Activated CD4-positive, alpha-beta T cell treated with anti-CD3 and anti-CD28 coated beads, Interleukin-2, amount 10 ng/mL, durations not matched to agents 7 days and 5 days (primary cell): Measurements from ENCODE around the gene DMD. TPM values are rescaled to one million over a fixed set of nuclear protein-coding genes. Genes with fewer than 3 reads are reported as not detected.

Experiments
- CTCF ChIA-PET: fragments of 350-600 bp; sonication (Branson Sonifier 250); formaldehyde crosslinking; loops from one replicate; lab custom pipeline; 2021; ENCODE audit warnings: antibody characterized with exemption; lab: Charles Lee
- POLR2A ChIA-PET: fragments of 350-600 bp; sonication (Branson Sonifier 250); formaldehyde crosslinking; loops from one replicate; lab custom pipeline; 2021; ENCODE audit warnings: antibody characterized with exemption; lab: Charles Lee
- DNase-seq: peaks from one replicate; pipeline ENCODE4 v3.0.0-alpha.2; 2020
- H3K27ac Mint-ChIP-seq: one replicate; pipeline ENCODE4 v1.8.0; 2021; ENCODE audit warnings: mild to moderate bottlenecking, moderate library complexity, mixed read lengths
- H3K27me3 Mint-ChIP-seq: one replicate; pipeline ENCODE4 v1.8.0; 2021; ENCODE audit warnings: mixed read lengths
- H3K36me3 Mint-ChIP-seq: one replicate; pipeline ENCODE4 v1.8.0; 2021; ENCODE audit warnings: low read depth, mixed read lengths
- H3K4me1 Mint-ChIP-seq: one replicate; pipeline ENCODE4 v1.8.0; 2021; ENCODE audit warnings: mixed read lengths
- H3K4me3 Mint-ChIP-seq: one replicate; pipeline ENCODE4 v1.8.0; 2021; ENCODE audit warnings: mild to moderate bottlenecking, moderate library complexity, mixed read lengths
- H3K9me3 Mint-ChIP-seq: one replicate; pipeline ENCODE4 v1.8.0; 2021; ENCODE audit warnings: mixed read lengths
- total RNA-seq, 2 experiments: library from RNA; stranded (reverse); gene quantifications; one replicate each; pipeline ENCODE4 v1.2.3, GENCODE V29; 2021

Gene DMD
- total RNA-seq, 2 experiments from 2014 or later, result 0.57 to 0.83 TPM

GRCh38 chrX:31551913-31552312 lies 1659.4 kb downstream of the DMD start:
- Mint-ChIP-seq H3K4me3 (no peak overlapping the region), H3K36me3 (no peaks in the 10 kb centered on the region), H3K4me1 (no peaks in the 10 kb centered on the region), H3K9me3 (no peaks in the 10 kb centered on the region), H3K27me3 (no peaks in the 10 kb centered on the region), H3K27ac (no peak overlapping the region)
- ChIA-PET POLR2A (no interaction called here), CTCF (no interaction called here)
- no peak for DNase-seq

GRCh38 chrX:31550158-31550557 lies 1661.2 kb downstream of the DMD start:
- no peaks in the 10 kb centered on the region for H3K36me3 Mint-ChIP-seq
- no peaks in the 10 kb centered on the region for H3K9me3 Mint-ChIP-seq
- ChIA-PET CTCF (no interaction called here), POLR2A (no interaction called here)
- H3K27ac Mint-ChIP-seq, result no peak overlapping the region
- H3K27me3 Mint-ChIP-seq, result no peaks in the 10 kb centered on the region
- no peak overlapping the region for H3K4me3 Mint-ChIP-seq
- H3K4me1 Mint-ChIP-seq, result no peaks in the 10 kb centered on the region
- no peak for DNase-seq

- no peaks in the 10 kb centered on the region for H3K4me1 Mint-ChIP-seq
- H3K27ac Mint-ChIP-seq, result no peak overlapping the region
- H3K4me3 Mint-ChIP-seq, result no peak overlapping the region
- no peaks in the 10 kb centered on the region for H3K9me3 Mint-ChIP-seq
- ChIA-PET CTCF (no interaction called here), POLR2A (no interaction called here)
- DNase-seq, result no peak
- H3K27me3 Mint-ChIP-seq, result no peaks in the 10 kb centered on the region
- no peaks in the 10 kb centered on the region for H3K36me3 Mint-ChIP-seq
Measured at GRCh38 chrX:31547816-31548215, 1663.5 kb downstream of the DMD start.

GRCh38 chrX:31547416-31547815 lies 1663.9 kb downstream of the DMD start:
- Mint-ChIP-seq H3K27ac (no peak overlapping the region), H3K36me3 (no peaks in the 10 kb centered on the region), H3K27me3 (no peaks in the 10 kb centered on the region), H3K4me1 (no peaks in the 10 kb centered on the region), H3K4me3 (no peak overlapping the region), H3K9me3 (no peaks in the 10 kb centered on the region)
- POLR2A ChIA-PET, result no interaction called here
- CTCF ChIA-PET, result no interaction called here
- no peak for DNase-seq

- Mint-ChIP-seq H3K4me1 (no peaks in the 10 kb centered on the region), H3K36me3 (no peaks in the 10 kb centered on the region), H3K9me3 (no peaks in the 10 kb centered on the region), H3K27ac (no peak overlapping the region), H3K4me3 (no peak overlapping the region), H3K27me3 (no peaks in the 10 kb centered on the region)
- ChIA-PET CTCF (no interaction called here), POLR2A (no interaction called here)
- DNase-seq, result no peak
Measured at GRCh38 chrX:31546126-31546525, 1665.2 kb downstream of the DMD start.

- ChIA-PET CTCF (no interaction called here), POLR2A (no interaction called here)
- no peak overlapping the region for H3K27ac Mint-ChIP-seq
- H3K27me3 Mint-ChIP-seq, result no peaks in the 10 kb centered on the region
- H3K4me3 Mint-ChIP-seq, result no peak overlapping the region
- no peaks in the 10 kb centered on the region for H3K9me3 Mint-ChIP-seq
- DNase-seq, result no peak
- no peaks in the 10 kb centered on the region for H3K36me3 Mint-ChIP-seq
- H3K4me1 Mint-ChIP-seq, result no peaks in the 10 kb centered on the region
Measured at GRCh38 chrX:31545726-31546125, 1665.6 kb downstream of the DMD start.

- ChIA-PET CTCF (no interaction called here), POLR2A (interaction anchor here (0.7 kb wide), 1 partner anchor 838 kb away, joined by 7 read pairs; no protein-coding TSS in a partner anchor)
- no peak for DNase-seq
- Mint-ChIP-seq H3K4me1 (no peaks in the 10 kb centered on the region), H3K9me3 (no peaks in the 10 kb centered on the region), H3K27ac (no peak overlapping the region), H3K27me3 (no peaks in the 10 kb centered on the region), H3K4me3 (no peak overlapping the region), H3K36me3 (no peaks in the 10 kb centered on the region)
Measured at GRCh38 chrX:31545191-31545590, 1666.2 kb downstream of the DMD start.

- H3K4me1 Mint-ChIP-seq, result no peaks in the 10 kb centered on the region
- no peak for DNase-seq
- H3K36me3 Mint-ChIP-seq, result no peaks in the 10 kb centered on the region
- POLR2A ChIA-PET, result no interaction called here
- no peaks in the 10 kb centered on the region for H3K27me3 Mint-ChIP-seq
- H3K9me3 Mint-ChIP-seq, result no peaks in the 10 kb centered on the region
- CTCF ChIA-PET, result no interaction called here
- no peak overlapping the region for H3K4me3 Mint-ChIP-seq
- H3K27ac Mint-ChIP-seq, result no peak overlapping the region
Measured at GRCh38 chrX:31543634-31544033, 1667.7 kb downstream of the DMD start.

GRCh38 chrX:31542566-31542965 lies 1668.8 kb downstream of the DMD start:
- CTCF ChIA-PET, result no interaction called here
- Mint-ChIP-seq H3K27ac (no peak overlapping the region), H3K4me3 (no peak overlapping the region), H3K36me3 (no peaks in the 10 kb centered on the region), H3K27me3 (no peaks in the 10 kb centered on the region), H3K9me3 (no peaks in the 10 kb centered on the region), H3K4me1 (no peaks in the 10 kb centered on the region)
- no peak for DNase-seq
- POLR2A ChIA-PET, result no interaction called here

GRCh38 chrX:31540313-31540712 lies 1671.0 kb downstream of the DMD start:
- no peak overlapping the region for H3K4me3 Mint-ChIP-seq
- H3K9me3 Mint-ChIP-seq, result no peaks in the 10 kb centered on the region
- no peak overlapping the region for H3K27ac Mint-ChIP-seq
- no peaks in the 10 kb centered on the region for H3K4me1 Mint-ChIP-seq
- H3K36me3 Mint-ChIP-seq, result no peaks in the 10 kb centered on the region
- POLR2A ChIA-PET, result no interaction called here
- H3K27me3 Mint-ChIP-seq, result no peaks in the 10 kb centered on the region
- CTCF ChIA-PET, result no interaction called here
- no peak for DNase-seq

GRCh38 chrX:31527455-31528126 lies 1683.8 kb downstream of the DMD start:
- H3K4me3 Mint-ChIP-seq, result no peak overlapping the region
- no peaks in the 10 kb centered on the region for H3K36me3 Mint-ChIP-seq
- H3K27ac Mint-ChIP-seq, result no peak overlapping the region
- ChIA-PET CTCF (no interaction called here), POLR2A (no interaction called here)
- no peak for DNase-seq
- no peaks in the 10 kb centered on the region for H3K9me3 Mint-ChIP-seq
- no peaks in the 10 kb centered on the region for H3K27me3 Mint-ChIP-seq
- H3K4me1 Mint-ChIP-seq, result no peaks in the 10 kb centered on the region

- DNase-seq, result no peak
- no peaks in the 10 kb centered on the region for H3K4me1 Mint-ChIP-seq
- H3K27me3 Mint-ChIP-seq, result no peaks in the 10 kb centered on the region
- H3K4me3 Mint-ChIP-seq, result no peak overlapping the region
- no peak overlapping the region for H3K27ac Mint-ChIP-seq
- no peaks in the 10 kb centered on the region for H3K36me3 Mint-ChIP-seq
- ChIA-PET CTCF (no interaction called here), POLR2A (no interaction called here)
- H3K9me3 Mint-ChIP-seq, result no peaks in the 10 kb centered on the region
Measured at GRCh38 chrX:31523884-31524536, 1687.3 kb downstream of the DMD start.

GRCh38 chrX:31522760-31523159 lies 1688.6 kb downstream of the DMD start:
- Mint-ChIP-seq H3K27ac (no peak overlapping the region), H3K9me3 (no peaks in the 10 kb centered on the region), H3K4me3 (no peak overlapping the region), H3K27me3 (no peaks in the 10 kb centered on the region), H3K4me1 (no peaks in the 10 kb centered on the region), H3K36me3 (no peaks in the 10 kb centered on the region)
- ChIA-PET POLR2A (no interaction called here), CTCF (no interaction called here)
- DNase-seq, result no peak

- Mint-ChIP-seq H3K36me3 (no peaks in the 10 kb centered on the region), H3K4me1 (no peaks in the 10 kb centered on the region), H3K27me3 (peaks cover 2% of the 10 kb centered on the region), H3K4me3 (no peak overlapping the region), H3K27ac (no peak overlapping the region), H3K9me3 (no peaks in the 10 kb centered on the region)
- DNase-seq, result no peak
- ChIA-PET POLR2A (no interaction called here), CTCF (no interaction called here)
Measured at GRCh38 chrX:31521941-31522340, 1689.4 kb downstream of the DMD start.
